ENCODE data around the gene FOXE3.

Gene FOXE3

GRCh38 chr1:47415728-47416318, at the start of gene FOXE3:
FOXE3 (plus strand) TSS chr1:47416285; CDS start chr1:47416316, 31 bp downstream.
- no peak for DNase-seq

GRCh38 chr1:47367651-47368050, 48.4 kb upstream of the FOXE3 start:
- DNase-seq: no peak

- DNase-seq: no peak
Measured at GRCh38 chr1:47371016-47371517, 45.0 kb upstream of the FOXE3 start.

GRCh38 chr1:47374501-47374900, 41.6 kb upstream of the FOXE3 start:
- DNase-seq: no peak

GRCh38 chr1:47378147-47378546, 37.9 kb upstream of the FOXE3 start:
- no peak for DNase-seq

- DNase-seq: no peak
Measured at GRCh38 chr1:47380699-47381098, 35.4 kb upstream of the FOXE3 start.

GRCh38 chr1:47382399-47382983, 33.6 kb upstream of the FOXE3 start:
- no peak for DNase-seq

- DNase-seq: no peak
Measured at GRCh38 chr1:47384083-47384482, 32.0 kb upstream of the FOXE3 start.

- DNase-seq: no peak
Measured at GRCh38 chr1:47385020-47385419, 31.1 kb upstream of the FOXE3 start.

- no peak for DNase-seq
Measured at GRCh38 chr1:47386268-47386667, 29.8 kb upstream of the FOXE3 start.

GRCh38 chr1:47388030-47388890, 27.8 kb upstream of the FOXE3 start:
- no peak for DNase-seq

- no peak for DNase-seq
Measured at GRCh38 chr1:47388891-47389238, 27.2 kb upstream of the FOXE3 start.

- DNase-seq: no peak
Measured at GRCh38 chr1:47389731-47390130, 26.4 kb upstream of the FOXE3 start.

GRCh38 chr1:47390843-47391242, 25.2 kb upstream of the FOXE3 start:
- no peak for DNase-seq

- DNase-seq: no peak
Measured at GRCh38 chr1:47393141-47393540, 22.9 kb upstream of the FOXE3 start.

- DNase-seq: no peak
Measured at GRCh38 chr1:47395433-47395832, 20.7 kb upstream of the FOXE3 start.

GRCh38 chr1:47396671-47397196, 19.4 kb upstream of the FOXE3 start:
- DNase-seq: no peak

GRCh38 chr1:47399138-47399845, 16.8 kb upstream of the FOXE3 start:
- no peak for DNase-seq

GRCh38 chr1:47399846-47400155, 16.3 kb upstream of the FOXE3 start:
- DNase-seq: no peak

GRCh38 chr1:47401761-47402160, 14.3 kb upstream of the FOXE3 start:
- no peak for DNase-seq

GRCh38 chr1:47402591-47402990, 13.5 kb upstream of the FOXE3 start:
- no peak for DNase-seq

GRCh38 chr1:47403321-47403910, 12.7 kb upstream of the FOXE3 start:
- no peak for DNase-seq

- no peak for DNase-seq
Measured at GRCh38 chr1:47405697-47406096, 10.4 kb upstream of the FOXE3 start.

All from KG1 (cell line).